Measurements from ENCODE around the gene MATR3.
"Not testable (repeated sequence)": the region's sequence is repeated elsewhere in the genome, so short reads cannot be mapped to it uniquely, and the experiment has no call there.

Gene MATR3

GRCh38 chr5:139266236-139266635, 27.3 kb upstream of the MATR3 start:
- DNase-seq (no peak), ATAC-seq (no peak)
- no peaks in the 10 kb centered on the region for H3K9me3 Mint-ChIP-seq
- no peak overlapping the region for H3K4me3 Mint-ChIP-seq
- no peaks in the 10 kb centered on the region for H3K27me3 Mint-ChIP-seq
- H3K27ac Mint-ChIP-seq, result no peak overlapping the region
- peaks cover 23% of the 10 kb centered on the region for H3K4me1 Mint-ChIP-seq

GRCh38 chr5:139267481-139267880, 26.1 kb upstream of the MATR3 start:
- Mint-ChIP-seq H3K4me3 (no peak overlapping the region), H3K27me3 (no peaks in the 10 kb centered on the region), H3K4me1 (peaks cover 25% of the 10 kb centered on the region), H3K27ac (no peak overlapping the region), H3K9me3 (no peaks in the 10 kb centered on the region)
- ATAC-seq, result no peak
- no peak for DNase-seq

- no peaks in the 10 kb centered on the region for H3K27me3 Mint-ChIP-seq
- H3K9me3 Mint-ChIP-seq, result no peaks in the 10 kb centered on the region
- ATAC-seq (no peak), DNase-seq (no peak)
- H3K27ac Mint-ChIP-seq, result no peak overlapping the region
- H3K4me3 Mint-ChIP-seq, result no peak overlapping the region
- H3K4me1 Mint-ChIP-seq, result peaks cover 33% of the 10 kb centered on the region
These were observed 25.0 kb upstream of the MATR3 start for GRCh38 chr5:139268364-139269202.

GRCh38 chr5:139270718-139271117, 22.8 kb upstream of the MATR3 start:
- H3K27ac Mint-ChIP-seq, DNase-seq, H3K4me3 Mint-ChIP-seq, H3K27me3 Mint-ChIP-seq, ATAC-seq, H3K9me3 Mint-ChIP-seq: not testable (repeated sequence)
- H3K4me1 Mint-ChIP-seq, result peaks cover 49% of the 10 kb centered on the region

- Mint-ChIP-seq H3K4me3 (no peak overlapping the region), H3K4me1 (peaks cover 56% of the 10 kb centered on the region), H3K9me3 (no peaks in the 10 kb centered on the region), H3K27me3 (no peaks in the 10 kb centered on the region), H3K27ac (no peak overlapping the region)
- DNase-seq, result no peak
- no peak for ATAC-seq
These were observed 22.1 kb upstream of the MATR3 start for GRCh38 chr5:139271201-139272027.

- Mint-ChIP-seq H3K4me1 (peaks cover 67% of the 10 kb centered on the region), H3K27me3 (no peaks in the 10 kb centered on the region), H3K27ac (peak overlapping the region in 1 of 2 donors; percentile 5), H3K4me3 (peak overlapping the region; percentile 90 to 94), H3K9me3 (no peaks in the 10 kb centered on the region)
- ATAC-seq (peak; percentile 44), DNase-seq (peak; percentile 20 to 30)
These were observed 20.8 kb upstream of the MATR3 start for GRCh38 chr5:139272471-139273321.

GRCh38 chr5:139273322-139273571, 20.3 kb upstream of the MATR3 start:
- ATAC-seq (peak; percentile 41), DNase-seq (no peak)
- H3K4me3 Mint-ChIP-seq, result peak overlapping the region; percentile 90 to 94
- H3K9me3 Mint-ChIP-seq, result no peaks in the 10 kb centered on the region
- H3K27ac Mint-ChIP-seq, result peak overlapping the region; percentile 5 to 61
- H3K27me3 Mint-ChIP-seq, result no peaks in the 10 kb centered on the region
- peaks cover 72% of the 10 kb centered on the region for H3K4me1 Mint-ChIP-seq

GRCh38 chr5:139273572-139274289, 19.8 kb upstream of the MATR3 start:
- peak overlapping the region; percentile 83 to 96 for H3K27ac Mint-ChIP-seq
- ATAC-seq (peak; percentile 92), DNase-seq (peak; percentile 91 to 93)
- H3K27me3 Mint-ChIP-seq, result no peaks in the 10 kb centered on the region
- peaks cover 77% of the 10 kb centered on the region for H3K4me1 Mint-ChIP-seq
- H3K4me3 Mint-ChIP-seq, result peak overlapping the region; percentile 90 to 94
- no peaks in the 10 kb centered on the region for H3K9me3 Mint-ChIP-seq

- H3K4me3 Mint-ChIP-seq, result peak overlapping the region; percentile 90 to 94
- peak overlapping the region; percentile 85 to 97 for H3K27ac Mint-ChIP-seq
- DNase-seq (no peak), ATAC-seq (no peak)
- no peaks in the 10 kb centered on the region for H3K27me3 Mint-ChIP-seq
- H3K9me3 Mint-ChIP-seq, result no peaks in the 10 kb centered on the region
- peaks cover 86% of the 10 kb centered on the region for H3K4me1 Mint-ChIP-seq
These were observed 18.0 kb upstream of the MATR3 start for GRCh38 chr5:139275536-139275935.

GRCh38 chr5:139275956-139276355, 17.6 kb upstream of the MATR3 start:
- H3K4me3 Mint-ChIP-seq, result peak overlapping the region; percentile 90 to 94
- peak overlapping the region; percentile 44 to 85 for H3K27ac Mint-ChIP-seq
- H3K27me3 Mint-ChIP-seq, result no peaks in the 10 kb centered on the region
- H3K4me1 Mint-ChIP-seq, result peaks cover 86% of the 10 kb centered on the region
- ATAC-seq (peak; percentile 24), DNase-seq (no peak)
- no peaks in the 10 kb centered on the region for H3K9me3 Mint-ChIP-seq

GRCh38 chr5:139276426-139276825, 17.1 kb upstream of the MATR3 start:
- ATAC-seq (no peak), DNase-seq (no peak)
- Mint-ChIP-seq H3K4me1 (peaks cover 86% of the 10 kb centered on the region), H3K4me3 (peak overlapping the region; percentile 90 to 94), H3K27me3 (no peaks in the 10 kb centered on the region), H3K9me3 (no peaks in the 10 kb centered on the region), H3K27ac (peak overlapping the region in 1 of 2 donors; percentile 85)

- Mint-ChIP-seq H3K4me3 (peak overlapping the region; percentile 76 to 90), H3K9me3 (no peaks in the 10 kb centered on the region), H3K27me3 (no peaks in the 10 kb centered on the region), H3K4me1 (peaks cover 78% of the 10 kb centered on the region), H3K27ac (peak overlapping the region; percentile 93 to 95)
- ATAC-seq, result no peak
- DNase-seq, result no peak
These were observed 16.4 kb upstream of the MATR3 start for GRCh38 chr5:139277171-139277570.

GRCh38 chr5:139278540-139279274, 14.8 kb upstream of the MATR3 start:
- peak overlapping the region; percentile 27 to 33 for H3K27ac Mint-ChIP-seq

GRCh38 chr5:139282197-139282557, 11.4 kb upstream of the MATR3 start:
- H3K27ac Mint-ChIP-seq, result peak overlapping the region in 1 of 2 donors; percentile 33
- no peak overlapping the region for H3K4me3 Mint-ChIP-seq
- no peaks in the 10 kb centered on the region for H3K27me3 Mint-ChIP-seq
- peaks cover 36% of the 10 kb centered on the region for H3K4me1 Mint-ChIP-seq
- no peak for ATAC-seq
- DNase-seq, result no peak
- no peaks in the 10 kb centered on the region for H3K9me3 Mint-ChIP-seq

More at GRCh38 chr5:139278540-139279274, 14.8 kb upstream of the MATR3 start:
- H3K4me1 Mint-ChIP-seq, result peaks cover 63% of the 10 kb centered on the region
- no peaks in the 10 kb centered on the region for H3K27me3 Mint-ChIP-seq
- H3K4me3 Mint-ChIP-seq, result peak overlapping the region; percentile 10 to 39
- DNase-seq (no peak), ATAC-seq (no peak)
- H3K9me3 Mint-ChIP-seq, result no peaks in the 10 kb centered on the region

Measured in stimulated activated naive CD8-positive, alpha-beta T cell treated with anti-CD3 and anti-CD28 coated beads, Interleukin-15, amount 100 ng/mL, for 72 hours (primary cell).